K562 (cell line): ENCODE measurements around the gene CDCP2. TPM values are rescaled to one million over a fixed set of nuclear protein-coding genes. Genes with fewer than 3 reads are reported as not detected.

Experiments used
- ATAC-seq: fragments of 200-7000 bp; cut with Tn5 transposase; 3 replicates; pipeline ENCODE4 v1.9.1; 2020; ENCODE audit warnings: moderate library complexity
- BruUV-seq: library from RNA; stranded (reverse); fragments of 400-500 nt; replicated peaks from 2 replicates; lab custom pipeline; 2021; lab: Mats Ljungman, UMichigan
- CTCF ChIA-PET: fragments of 300-600 bp; formaldehyde crosslinking; extraction: SDS; loops from one replicate; lab custom pipeline; 2021; ENCODE audit warnings: low intra/inter-chr PET ratio; lab: Yijun Ruan, JAX
- POLR2A ChIA-PET: fragments of 300-600, 350-650 bp; sonication (Branson Sonifier 250); formaldehyde crosslinking; extraction: SDS; loops from one replicate; lab custom pipeline; 2021; ENCODE audit warnings: antibody characterized with exemption, inconsistent platforms; lab: Yijun Ruan, JAX
- DNase-seq, 4 experiments: peaks; one replicate each; pipeline versions ENCODE4 v3.0.0 to v3.0.0-alpha.2; 2011 to 2018; ENCODE audit warnings: low spot score in 3 of 4, mixed read lengths in 3 of 4; ENCODE audit errors: extremely low read depth in 1 of 4
- FAIRE-seq: peaks from 2 replicates; lab custom pipeline; 2011; peaks lifted over from hg19 to GRCh38; lab: Jason Lieb, UNC
- H2AFZ ChIP-seq: 2 replicates; pipeline ENCODE4 v1.6.0; 2011; ENCODE audit warnings: low read depth, low read length, control low read depth, inconsistent platforms
- H3K27ac ChIP-seq: fragments of 200-600 bp; 3 replicates; pipeline ENCODE4 v1.8.0; 2011; ENCODE audit warnings: low read depth, mild to moderate bottlenecking, control low read depth, inconsistent platforms, low read length, moderate library complexity, mixed read lengths; ENCODE audit errors: extremely low read depth
- H3K27me3 ChIP-seq, 2 experiments: fragments of 300-600 bp in 1 of 2; 2 replicates in 1 of 2; 3 replicates in 1 of 2; pipeline versions ENCODE4 v1.6.0 to v1.8.0; 2011; ENCODE audit warnings: inconsistent platforms in 2 of 2, low read length in 2 of 2, mild to moderate bottlenecking in 1 of 2, mixed read lengths in 1 of 2, moderate library complexity in 1 of 2; ENCODE audit not compliant: control insufficient read depth in 2 of 2, insufficient read depth in 2 of 2
- H3K36me3 ChIP-seq: fragments of 300-600 bp; 3 replicates; pipeline ENCODE4 v1.8.0; 2011; ENCODE audit warnings: mild to moderate bottlenecking, low read length, inconsistent platforms; ENCODE audit not compliant: control insufficient read depth, insufficient read depth
- H3K4me1 ChIP-seq, 2 experiments: fragments of 200-600 bp in 1 of 2; replicated peaks in 1 of 2; 2 replicates in 1 of 2; 3 replicates in 1 of 2; pipeline versions ENCODE4 v1.5.1 to v1.8.0; 2011; ENCODE audit warnings: inconsistent platforms in 2 of 2, low read length in 2 of 2, mild to moderate bottlenecking in 1 of 2, mixed read lengths in 1 of 2, moderate library complexity in 1 of 2; ENCODE audit not compliant: control insufficient read depth in 2 of 2, insufficient read depth in 2 of 2
- H3K4me2 ChIP-seq: 2 replicates; pipeline ENCODE4 v1.6.1; 2011; ENCODE audit warnings: low read length, control low read depth, inconsistent platforms, mixed read lengths; ENCODE audit not compliant: insufficient read depth
- H3K4me3 ChIP-seq: fragments of 200-600 bp; sonication (generic), shearing (Covaris generic); 2 replicates; pipeline ENCODE4 v1.5.1; 2016; ENCODE audit warnings: control low read depth, inconsistent platforms
- H3K79me2 ChIP-seq: fragments of 200-600 bp; 3 replicates; pipeline ENCODE4 v1.8.0; 2011; ENCODE audit warnings: low read length, inconsistent platforms; ENCODE audit not compliant: control insufficient read depth, insufficient read depth
- H3K9ac ChIP-seq, 2 experiments: 2 replicates each; pipeline versions ENCODE4 v1.6.0 to v1.6.1; 2011; ENCODE audit warnings: low read depth in 2 of 2, low read length in 2 of 2, control low read depth in 1 of 2, inconsistent platforms in 1 of 2, mild to moderate bottlenecking in 1 of 2, mixed read lengths in 1 of 2; ENCODE audit not compliant: insufficient read depth in 1 of 2
- H3K9me1 ChIP-seq: one replicate; pipeline ENCODE4 v1.6.0; 2011; ENCODE audit warnings: inconsistent platforms, mild to moderate bottlenecking, low read length, moderate library complexity; ENCODE audit not compliant: control insufficient read depth, insufficient read depth
- H3K9me3 ChIP-seq: replicated peaks from 2 replicates; pipeline ENCODE4 v1.5.1; 2011; ENCODE audit warnings: low read depth, low read length, inconsistent platforms; ENCODE audit not compliant: control insufficient read depth, insufficient read depth
- H4K20me1 ChIP-seq: replicated peaks from 2 replicates; pipeline ENCODE4 v1.6.1; 2011; ENCODE audit warnings: low read length, inconsistent platforms, mixed read lengths; ENCODE audit not compliant: control insufficient read depth, insufficient read depth
- ARID1B ChIP-seq: fragments of 450-650 bp; IDR thresholded peaks from 2 replicates; pipeline ENCODE4 v1.6.1; 2016; ENCODE audit warnings: antibody characterized with exemption, mild to moderate bottlenecking, inconsistent platforms
- ATF7 ChIP-seq: fragments of 450-650 bp; IDR thresholded peaks from 2 replicates; pipeline ENCODE4 v1.7.1; 2014; ENCODE audit warnings: mild to moderate bottlenecking, moderate library complexity
- BRD4 ChIP-seq: fragments of 200-600 bp; sonication (generic); IDR thresholded peaks from 2 replicates; pipeline ENCODE4 v1.6.1; 2017; ENCODE audit warnings: inconsistent platforms
- KLF6 ChIP-seq: fragments of 250-450 bp; sonication (Bioruptor Pico); IDR thresholded peaks from 2 replicates; pipeline ENCODE4 v1.4.0; 2020; ENCODE audit warnings: mild to moderate bottlenecking, moderate library complexity, borderline replicate concordance
- NFIC ChIP-seq: fragments of 450-650 bp; IDR thresholded peaks from 2 replicates; pipeline ENCODE4 v1.6.1; 2017; ENCODE audit warnings: mild to moderate bottlenecking, inconsistent platforms
- POLR2AphosphoS2 ChIP-seq: IDR thresholded peaks from 2 replicates; pipeline ENCODE4 v1.6.1; 2012; ENCODE audit warnings: low read length, improper control_type of control experiment
- PRPF4 ChIP-seq: fragments of 200-400 bp; formaldehyde crosslinking; IDR thresholded peaks from one replicate; pipeline ENCODE4 v1.6.1; 2017; ENCODE audit warnings: low read length, low read depth, mild to moderate bottlenecking; ENCODE audit not compliant: insufficient read depth, poor library complexity, severe bottlenecking
- RBBP5 ChIP-seq: fragments of 200-600 bp; sonication (generic); IDR thresholded peaks from 2 replicates; pipeline ENCODE4 v1.6.1; 2012; ENCODE audit warnings: borderline replicate concordance, mild to moderate bottlenecking, low read length, control low read depth, inconsistent platforms; ENCODE audit not compliant: insufficient read depth, poor library complexity, severe bottlenecking
- XRCC4 ChIP-seq: IDR thresholded peaks from one replicate; pipeline ENCODE4 v1.6.1; 2011; ENCODE audit not compliant: insufficient read depth, insufficient read length; ENCODE audit errors: extremely low read depth
- ZNF253 ChIP-seq: fragments of 250-450 bp; sonication (Bioruptor Pico); conservative IDR thresholded peaks from 2 replicates; pipeline ENCODE4 v1.6.1; 2021; ENCODE audit warnings: mild to moderate bottlenecking
- ZNF274 ChIP-seq: IDR thresholded peaks from 2 replicates; pipeline ENCODE4 v1.6.1; 2011; ENCODE audit warnings: low read depth, mild to moderate bottlenecking, low read length, moderate library complexity, borderline replicate concordance
- WGBS: fragments of 100-300 bp; shearing (Covaris generic); methylation state at CpG from one replicate; pipeline ENCODE4 v1.1.6; 2016; ENCODE audit warnings: low coverage, mixed read lengths; ENCODE audit not compliant: insufficient coverage; ENCODE audit errors: missing lambda C conversion rate; 5-methylcytosine and 5-hydroxymethylcytosine counted together
- in situ Hi-C: fragments of 300-500 bp; cut with MboI; formaldehyde crosslinking; loops from 4 replicates; pipeline ENCODE4 v1.15.0; 2018; ENCODE audit warnings: inconsistent platforms, mixed read lengths
- intact Hi-C: fragments of 100-400 bp; cut with micrococcal nuclease; formaldehyde crosslinking; loops from 2 replicates; pipeline ENCODE4 v1.14.2; 2022
- polyA plus RNA-seq, 8 experiments: library from polyadenylated mRNA; depleted of rRNA in 4 of 8; stranded (reverse) in 5 of 8; unstranded in 3 of 8; fragments of >200 nt; fragmentation: Nextera tagmentation in 2 of 8; fragmentation: Illumina TruSeq in 1 of 8; extraction: Ambion mirVana in 2 of 8; extraction: Trizol in 1 of 8; gene quantifications; 2 replicates each; pipeline versions ENCODE4 v1.2.1 to v1.2.3, GENCODE V29; 2011 to 2014; ENCODE audit warnings: inconsistent platforms in 1 of 8, missing spikeins in 1 of 8
- total RNA-seq, 7 experiments: library from RNA; depleted of rRNA in 6 of 7; stranded (reverse); fragments of >200 nt in 6 of 7; fragmentation: Illumina TruSeq in 2 of 7; extraction: Trizol in 2 of 7; gene quantifications; 2 replicates each; pipeline versions ENCODE4 v1.2.1 to v1.2.3, GENCODE V29; 2011 to 2021; ENCODE audit warnings: low replicate concordance in 1 of 7
- TF ChIP-seq, protein P1 (sequence below), 2 experiments: fragments of 450-650 bp in 1 of 2; sonication (generic) in 1 of 2; formaldehyde crosslinking; conservative IDR thresholded peaks; 2 replicates each; pipeline versions ENCODE4 v1.4.0 to v1.8.1; 2020 to 2022; ENCODE audit warnings: mild to moderate bottlenecking in 1 of 2, missing genetic modification reagents in 1 of 2

Gene CDCP2
- total and polyA plus RNA-seq, 9 of the 15 experiments (the other 6 are each of a cell fraction or from before 2014, with no cell fraction given), result not detected

DNA sequence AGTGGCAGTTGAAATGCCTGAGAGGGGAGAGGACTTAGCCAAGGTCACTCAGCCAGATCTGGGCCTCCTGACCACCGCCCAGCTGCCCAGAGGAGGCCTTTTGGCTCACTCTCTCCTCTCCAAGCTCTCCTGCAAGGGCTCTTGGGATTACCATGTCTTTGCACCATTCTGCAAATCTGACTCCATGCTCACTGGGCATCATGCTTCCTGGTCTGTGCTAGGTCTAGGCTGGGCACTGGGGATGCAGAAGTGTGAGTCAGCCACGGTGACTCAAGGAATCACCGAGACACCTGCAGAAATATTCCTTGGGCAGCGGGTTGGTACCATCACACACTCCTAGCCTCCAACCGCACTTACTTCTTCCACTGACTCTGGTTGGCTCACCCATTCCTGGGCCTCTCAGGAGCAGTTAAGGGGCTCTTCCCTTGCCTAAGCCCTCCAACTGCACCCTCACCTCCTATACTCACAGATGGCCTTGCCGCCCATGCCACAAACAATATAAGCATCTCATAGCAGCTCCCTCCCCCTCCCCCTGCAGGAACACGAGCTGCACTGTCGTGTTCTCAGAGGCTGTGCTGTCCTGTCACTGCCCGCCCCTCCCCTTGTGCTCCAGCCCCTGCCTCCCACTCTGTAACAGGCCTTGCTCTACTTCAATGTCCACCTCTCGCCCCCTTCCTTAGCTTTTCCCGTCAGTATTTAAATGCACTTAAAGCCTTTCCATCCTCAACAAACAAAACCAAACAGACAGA, 34.8 kb downstream of the CDCP2 start:
- TF ChIP-seq XRCC4 (no peak), KLF6 (CRISPR knock-in tag) (no peak), RBBP5 (no peak), PRPF4 (no peak), ATF7 (no peak), ZNF274 (no peak), NFIC (no peak), POLR2AphosphoS2 (no peak), ZNF253 (CRISPR knock-in tag) (no peak), BRD4 (no peak), ARID1B (no peak)
- TF ChIP-seq, protein P1, sequence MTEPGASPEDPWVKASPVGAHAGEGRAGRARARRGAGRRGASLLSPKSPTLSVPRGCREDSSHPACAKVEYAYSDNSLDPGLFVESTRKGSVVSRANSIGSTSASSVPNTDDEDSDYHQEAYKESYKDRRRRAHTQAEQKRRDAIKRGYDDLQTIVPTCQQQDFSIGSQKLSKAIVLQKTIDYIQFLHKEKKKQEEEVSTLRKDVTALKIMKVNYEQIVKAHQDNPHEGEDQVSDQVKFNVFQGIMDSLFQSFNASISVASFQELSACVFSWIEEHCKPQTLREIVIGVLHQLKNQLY (CRISPR knock-in tag; conservative IDR thresholded peaks at IDR 0.05), result no peak
- TF ChIP-seq, all 486 proteins: peak for 0
- Histone ChIP-seq H3K4me1 (peaks cover 7 to 21% of the 10 kb centered on the region in 2 experiments; a peak in 4 of 5 replicates), H3K27ac (no peak overlapping the region), H3K27me3 (peaks cover 3 to 23% of the 10 kb centered on the region in 2 experiments; a peak in 3 of 5 replicates), H3K9me3 (0 out of 2 replicates have a peak, but pooled peaks cover 3% of the 10 kb centered on the region), H3K9ac (no peak overlapping the region; a peak in 1 of 4 replicates), H4K20me1 (no peaks in the 10 kb centered on the region), H3K4me3 (no peak overlapping the region), H2AFZ (no peak overlapping the region), H3K9me1 (no peaks in the 10 kb centered on the region), H3K79me2 (no peaks in the 10 kb centered on the region), H3K4me2 (no peak overlapping the region), H3K36me3 (no peaks in the 10 kb centered on the region; the same call in 2 of the 3 replicates)
- peak in 1 of 4 experiments; percentile 38 for DNase-seq
- ATAC-seq, result no peak
- FAIRE-seq, result no peak
- CTCF ChIA-PET, result interaction anchor here (0.5 kb wide), 1 partner anchor 546 kb away, joined by 3 read pairs; no protein-coding TSS in a partner anchor
- BruUV-seq, result no TSS peak
- WGBS, result 33% methylated on average over 11 of the region's 11 CpGs
- in situ Hi-C loops (no loop called here), intact Hi-C loops (no loop called here)
- POLR2A ChIA-PET, result interaction anchor here (0.6 to 0.8 kb wide), 5 partner anchors 12 to 423 kb away, joined by 3 to 5 read pairs (median 4); no protein-coding TSS in a partner anchor
